Heart left ventricle (tissue), 16 donors: ENCODE data around the gene MITF. TPM values are rescaled to one million over a fixed set of nuclear protein-coding genes. Genes with fewer than 3 reads are reported as not detected.

Source experiments
- ATAC-seq, 4 donors: fragments of 200-7000 bp; cut with Tn5 transposase; one replicate each; pipeline ENCODE4 v1.9.1; 2020 to 2022; ENCODE audit warnings: moderate library complexity in 4 of 4, mild to moderate bottlenecking in 3 of 4, moderate number of reproducible peaks in 1 of 4
- DNase-seq, 5 donors: peaks; one replicate each; pipeline ENCODE4 v3.0.0-alpha.2; 2020
- H3K27ac ChIP-seq, 12 donors: fragments of 200-600 bp; sonication (generic) in 4 of 12; one replicate each; pipeline versions ENCODE4 v1.5.0 to v1.8.0; 2016 to 2022; ENCODE audit warnings: mild to moderate bottlenecking in 2 of 12
- H3K27me3 ChIP-seq, 9 donors: fragments of 200-600 bp; sonication (generic) in 2 of 9; one replicate each; pipeline versions ENCODE4 v1.5.1 to v1.8.0; 2016 to 2022; ENCODE audit warnings: mild to moderate bottlenecking in 3 of 9
- H3K36me3 ChIP-seq, 9 donors: fragments of 200-600 bp; sonication (generic) in 2 of 9; one replicate each; pipeline versions ENCODE4 v1.5.0 to v1.8.0; 2018 to 2022; ENCODE audit warnings: mild to moderate bottlenecking in 2 of 9
- H3K4me1 ChIP-seq, 12 donors: fragments of 200-600 bp; sonication (generic) in 4 of 12; one replicate each; pipeline versions ENCODE4 v1.5.0 to v1.8.0; 2016 to 2022; ENCODE audit warnings: mild to moderate bottlenecking in 3 of 12
- H3K4me3 ChIP-seq, 12 donors: fragments of 200-600 bp; sonication (generic) in 4 of 12; one replicate each; pipeline versions ENCODE4 v1.5.0 to v1.8.0; 2017 to 2022; ENCODE audit warnings: mild to moderate bottlenecking in 9 of 12, moderate library complexity in 4 of 12
- H3K9me3 ChIP-seq, 12 donors: fragments of 200-600 bp; sonication (generic) in 4 of 12; one replicate each; pipeline versions ENCODE4 v1.5.0 to v1.8.0; 2016 to 2022; ENCODE audit warnings: mild to moderate bottlenecking in 1 of 12
- CTCF ChIP-seq, 12 donors: fragments of 200-600 bp; sonication (generic) in 4 of 12; IDR thresholded peaks; one replicate each; pipeline versions ENCODE4 v1.5.0 to v1.8.0; 2018 to 2022; ENCODE audit warnings: antibody characterized with exemption in 12 of 12, mild to moderate bottlenecking in 5 of 12
- POLR2A ChIP-seq, 2 donors: fragments of 450-650 bp; IDR thresholded peaks; one replicate each; pipeline ENCODE4 v1.6.1; 2017; ENCODE audit warnings: antibody characterized with exemption in 2 of 2, mild to moderate bottlenecking in 2 of 2, moderate library complexity in 2 of 2
- WGBS, 4 donors: extraction: QIAGEN DNeasy Blood & Tissue Kit in 2 of 4; methylation state at CpG; one replicate each; pipeline versions ENCODE4 v1.1.5 to v1.1.7; 2013 to 2018; 5-methylcytosine and 5-hydroxymethylcytosine counted together
- intact Hi-C, 10 donors: fragments of 100-400 bp; cut with DNase I; formaldehyde crosslinking; loops; one replicate each; pipeline versions ENCODE4 v1.11.1 to v1.14.2; 2022
- polyA plus RNA-seq, 2 donors: library from polyadenylated mRNA; stranded (reverse); fragments of 200-250 nt; gene quantifications; one replicate each; pipeline ENCODE4 v1.2.3, GENCODE V29; 2013
- total RNA-seq, 9 donors: library from RNA; depleted of rRNA in 2 of 9; stranded (reverse); fragments of >200 nt in 2 of 9; fragmentation: NEBNext Ultra II Directional in 3 of 9; extraction: Animal tissue kit (Norgen Biotek cat#: 25700) in 3 of 9; gene quantifications; one replicate each; pipeline versions ENCODE4 v1.1.0 to v1.2.4, GENCODE V29; 2016 to 2023
- donor health status: ischemic (EF 13 %, LVEDD 7.1; RV severe dilation, severe dysfunction).
- donor health status: healthy with polysubstance abuse.
- donor health status: DM: no; HTN: yes; CAD: no.
- donor health status: DM: no; HTN: no; CAD: no.
- donor health status: ischemic (EF 25% LVEDD 6.9; RV normal size, moderate dysfunction).
- donor health status: ischemic (EF 25% LVEDD 5.7; RV mildly dilated, moderate dysfunction).
- donor health status: healthy.
- donor health status: DM: yes; HTN: yes; CAD: no.
- donor health status: ischemic (EF 35%, LVEDD 5.7; RV mildly dilated, moderate dysfunction).
- donor health status: nonischemic (EF 11% LVEDD 7.7; RV severe dilation, severe dysfunction).
- donor health status: DM: yes; HTN: yes; CAD: no.
- donor health status: PGD.
- donor health status: ischemic (EF 29% LVEDD 5.4; RV normal size, mild dysfunction).
- donor health status: nonischemic (EF 23%, LVEDD 6.1; RV moderate dilation, normal function).

Gene MITF
- total and polyA plus RNA-seq, 11 donors, result 17.9 to 114 (median 81.1) TPM

- DNase-seq, result no peak
- H3K27ac ChIP-seq, result no peak overlapping the region
- H3K36me3 ChIP-seq, result no peaks in the 10 kb centered on the region
- H3K4me1 ChIP-seq, result peaks cover 0 to 50% (median 13%) of the 10 kb centered on the region in 12 donors
- no peaks in the 10 kb centered on the region for H3K27me3 ChIP-seq
- H3K4me3 ChIP-seq, result no peak overlapping the region
- no peaks in the 10 kb centered on the region for H3K9me3 ChIP-seq
- ATAC-seq, result no peak
- TF ChIP-seq CTCF (IDR thresholded peaks at IDR 0.05) (no peak), POLR2A (IDR thresholded peaks at IDR 0.05) (no peak)
- intact Hi-C loops, result no loop called here
Observed at GRCh38 chr3:69925506-69925905, 186.2 kb downstream of the MITF start.

- H3K36me3 ChIP-seq, result no peaks in the 10 kb centered on the region
- intact Hi-C loops, result no loop called here
- 62 to 74% (median 71%) methylated on average over 8 of the region's 8 CpGs for WGBS, 4 donors
- H3K4me3 ChIP-seq, result no peak overlapping the region
- ATAC-seq (no peak), DNase-seq (no peak)
- no peaks in the 10 kb centered on the region for H3K9me3 ChIP-seq
- no peak overlapping the region for H3K27ac ChIP-seq
- peaks cover 0 to 54% (median 14%) of the 10 kb centered on the region in 12 donors for H3K4me1 ChIP-seq
- no peaks in the 10 kb centered on the region for H3K27me3 ChIP-seq
- TF ChIP-seq CTCF (IDR thresholded peaks at IDR 0.05) (no peak), POLR2A (IDR thresholded peaks at IDR 0.05) (no peak)
Observed at GRCh38 chr3:69926385-69926784, 187.1 kb downstream of the MITF start.

GRCh38 chr3:69927571-69927970 is 188.3 kb downstream of the MITF start:
- H3K4me3 ChIP-seq, result no peak overlapping the region
- H3K4me1 ChIP-seq, result peaks cover 0 to 57% (median 14%) of the 10 kb centered on the region in 12 donors
- intact Hi-C loops, result no loop called here
- H3K27ac ChIP-seq, result no peak overlapping the region
- DNase-seq, result no peak
- no peaks in the 10 kb centered on the region for H3K27me3 ChIP-seq
- peak; percentile 75 to 85 (median 78) for ATAC-seq
- no peak for TF ChIP-seq CTCF (IDR thresholded peaks at IDR 0.05)
- TF ChIP-seq POLR2A (IDR thresholded peaks at IDR 0.05), result no peak
- H3K9me3 ChIP-seq, result no peaks in the 10 kb centered on the region
- no peaks in the 10 kb centered on the region for H3K36me3 ChIP-seq

GRCh38 chr3:69929019-69929418 is 189.8 kb downstream of the MITF start:
- DNase-seq (peak in 3 of 5 donors; percentile 26 to 43 (median 32)), ATAC-seq (peak; percentile 66 to 84 (median 73))
- TF ChIP-seq CTCF (IDR thresholded peaks at IDR 0.05) (no peak), POLR2A (IDR thresholded peaks at IDR 0.05) (no peak)
- H3K27ac ChIP-seq, result peak overlapping the region in 6 of 12 donors; percentile 10 to 61 (median 36)
- H3K36me3 ChIP-seq, result no peaks in the 10 kb centered on the region
- H3K4me1 ChIP-seq, result peaks cover 0 to 57% (median 14%) of the 10 kb centered on the region in 12 donors
- intact Hi-C loops, result no loop called here
- no peaks in the 10 kb centered on the region for H3K9me3 ChIP-seq
- 57 to 64% (median 60%) methylated on average over 4 of the region's 4 CpGs for WGBS, 4 donors
- H3K4me3 ChIP-seq, result no peak overlapping the region
- H3K27me3 ChIP-seq, result no peaks in the 10 kb centered on the region
